Stimulated activated CD4-positive, alpha-beta T cell treated with anti-CD3 and anti-CD28 coated beads, Interleukin-12 subunit alpha, Interleukin-12 subunit beta, amount 100 ng/mL, for 24 hours (primary cell): ENCODE results near the gene PAK5.

ENCODE experiments used
- DNase-seq, 2 experiments: peaks; one replicate each; pipeline ENCODE4 v3.0.0-alpha.2; 2020; ENCODE audit warnings: low read depth in 2 of 2

PAK5 gene

DNA sequence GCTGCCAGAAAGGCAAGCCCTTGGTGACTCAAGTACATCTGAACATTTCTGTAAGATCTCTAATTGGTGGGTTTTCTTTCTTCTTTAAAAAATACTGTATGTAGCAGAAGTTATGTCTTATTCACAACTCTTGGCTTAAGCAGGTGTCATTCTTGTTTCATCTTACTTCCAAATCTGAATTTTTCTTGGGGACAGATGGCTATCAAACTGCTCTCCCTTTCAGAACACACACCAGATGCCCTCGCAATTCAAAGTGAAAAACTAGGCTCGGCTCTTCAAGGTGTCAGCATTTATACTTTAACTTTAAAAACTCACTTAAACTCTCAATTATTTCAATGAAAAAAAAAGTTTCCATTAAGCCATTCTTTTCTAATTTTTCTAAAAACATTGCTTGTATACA lies 49.7 kb downstream of the PAK5 start:
- no peak for DNase-seq

DNA sequence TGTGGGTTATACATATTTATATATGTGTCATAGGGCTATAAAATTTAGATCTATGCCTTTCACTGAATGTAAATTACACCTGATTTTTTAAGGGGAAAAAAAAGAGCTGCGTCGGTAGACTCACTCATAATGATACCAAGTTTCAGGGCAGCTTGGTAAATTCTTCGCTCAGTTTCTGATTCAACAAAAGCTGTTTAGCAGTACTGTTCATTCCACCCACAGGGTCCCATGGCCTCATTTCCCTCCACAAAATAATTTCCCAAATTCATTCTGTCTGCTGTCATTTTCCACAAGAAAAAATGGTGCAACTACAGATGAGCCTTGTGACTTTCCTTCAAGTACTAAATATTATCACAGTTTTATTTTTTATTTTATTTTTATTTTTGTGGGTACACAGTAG lies 63.7 kb downstream of the PAK5 start:
- DNase-seq: no peak

DNA sequence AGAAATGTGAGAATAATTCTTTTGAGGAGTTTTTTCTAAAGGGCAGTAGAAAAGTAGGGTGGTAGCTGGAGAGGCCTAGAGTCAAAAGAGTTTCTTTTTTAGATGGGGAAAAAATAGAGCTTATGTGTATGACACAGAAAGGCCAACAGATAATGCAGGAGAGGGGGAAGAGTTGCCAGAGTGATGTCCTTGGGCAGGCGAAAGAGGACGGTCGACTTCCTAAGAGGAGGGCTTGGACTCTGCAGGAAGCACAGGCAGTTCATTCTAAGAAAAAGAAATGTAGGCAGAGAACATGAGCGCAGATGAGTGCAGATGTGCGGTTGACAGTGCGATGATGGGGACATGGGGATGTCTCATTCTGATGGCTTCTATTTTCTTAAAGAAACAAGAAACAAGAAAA lies 68.9 kb downstream of the PAK5 start:
- no peak for DNase-seq

DNA sequence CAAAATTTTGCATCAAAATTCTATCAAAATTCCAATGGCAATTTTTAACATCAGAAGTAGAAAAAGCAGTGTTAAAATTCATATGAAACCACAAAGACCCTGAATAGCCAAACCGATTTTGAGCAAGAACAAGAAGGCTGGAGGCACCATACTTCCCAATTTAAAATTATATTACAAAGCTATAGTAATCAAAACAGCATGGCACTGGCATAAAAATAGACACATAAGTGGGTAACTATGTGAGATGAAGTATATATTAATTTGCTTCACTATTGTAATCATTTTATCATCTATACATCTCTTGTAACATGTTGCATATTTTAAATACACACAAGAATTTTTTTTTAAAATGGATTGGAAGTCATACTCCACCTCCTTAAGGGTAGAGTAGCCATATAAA lies 77.4 kb downstream of the PAK5 start:
- DNase-seq: no peak

- DNase-seq: no peak
Observed at GRCh38 chr20:9759392-9759791, 79.5 kb downstream of the PAK5 start.

DNA sequence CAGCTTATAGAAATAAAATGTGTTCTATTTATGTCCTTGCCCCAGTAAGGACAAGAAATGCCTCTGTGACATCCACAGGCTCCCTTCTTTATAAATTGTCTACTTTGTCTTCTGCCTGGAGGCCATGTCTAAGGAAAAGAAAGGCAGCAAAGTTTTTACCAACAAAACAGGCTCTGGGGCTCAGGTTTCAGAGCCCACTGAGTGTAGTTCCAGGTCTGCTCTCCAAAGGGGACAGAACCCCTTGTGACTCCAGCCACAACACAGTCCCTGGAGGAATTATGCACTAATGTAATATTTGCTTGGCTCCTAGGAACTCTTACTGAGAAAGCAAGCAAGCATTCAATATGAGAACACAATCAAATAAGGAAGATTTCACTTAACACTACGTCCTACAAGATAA lies 80.1 kb downstream of the PAK5 start:
- DNase-seq: no peak

DNA sequence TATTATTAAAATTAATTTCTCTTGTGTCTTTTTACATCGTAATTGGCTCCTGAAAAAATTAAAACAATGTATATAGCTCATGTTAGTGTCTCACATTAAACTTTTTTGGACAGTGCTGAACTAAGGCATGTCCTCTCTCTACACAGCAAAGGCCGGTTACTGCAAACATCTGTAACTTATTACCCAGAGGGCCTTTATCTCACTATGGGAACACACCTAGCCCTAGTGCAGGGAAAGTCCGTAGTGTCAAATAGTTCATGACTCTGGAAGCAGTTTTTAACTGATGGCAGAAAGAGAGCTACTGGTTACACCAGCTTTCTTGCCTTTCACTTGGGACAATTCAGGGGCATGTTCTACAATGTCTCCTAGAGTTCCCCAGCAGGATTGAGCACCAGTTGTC lies 82.2 kb downstream of the PAK5 start:
- DNase-seq: no peak

GRCh38 chr20:9755301-9755700 lies 83.6 kb downstream of the PAK5 start:
- no peak for DNase-seq

DNA sequence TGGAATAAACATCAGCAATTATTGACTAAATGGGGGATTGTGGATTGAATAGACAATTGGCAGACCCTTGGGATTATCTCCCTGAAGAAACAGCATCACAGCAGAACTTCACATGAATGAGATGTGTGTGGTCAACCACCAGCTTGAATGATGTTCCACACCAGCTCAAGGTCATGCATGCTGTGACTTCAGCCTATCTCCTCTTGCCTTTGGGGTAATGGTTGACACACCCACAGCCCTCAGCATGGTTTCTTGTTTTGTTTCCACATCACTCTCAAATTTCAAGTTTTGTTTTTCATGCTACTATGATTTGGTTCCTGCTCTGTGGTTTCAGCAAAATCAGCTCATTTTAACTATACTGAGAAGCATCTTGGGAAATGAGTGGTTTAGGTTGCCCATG lies 94.3 kb downstream of the PAK5 start:
- no peak for DNase-seq

DNA sequence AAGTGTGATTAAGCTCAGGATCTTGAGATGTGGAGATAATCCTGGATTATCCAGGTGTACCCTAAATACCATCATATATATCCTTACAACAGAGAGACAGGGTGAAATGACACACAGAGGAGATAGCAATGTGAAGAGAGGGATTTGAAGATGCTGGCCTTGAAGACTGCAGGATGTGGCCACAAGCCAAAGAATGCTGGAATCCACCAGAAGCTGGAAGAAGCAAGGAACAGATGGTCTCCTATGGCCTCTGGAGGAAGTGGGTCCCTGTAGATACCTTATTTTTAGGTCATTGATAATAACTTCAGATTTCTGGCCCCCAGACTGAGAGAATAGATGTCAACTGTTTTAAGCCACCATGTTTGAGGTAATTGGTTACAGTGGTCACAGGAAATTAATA lies 95.0 kb downstream of the PAK5 start:
- DNase-seq: no peak

- no peak for DNase-seq
Observed at GRCh38 chr20:9742821-9743220, 96.1 kb downstream of the PAK5 start.

- no peak for DNase-seq
Observed at GRCh38 chr20:9741996-9742395, 96.9 kb downstream of the PAK5 start.

DNA sequence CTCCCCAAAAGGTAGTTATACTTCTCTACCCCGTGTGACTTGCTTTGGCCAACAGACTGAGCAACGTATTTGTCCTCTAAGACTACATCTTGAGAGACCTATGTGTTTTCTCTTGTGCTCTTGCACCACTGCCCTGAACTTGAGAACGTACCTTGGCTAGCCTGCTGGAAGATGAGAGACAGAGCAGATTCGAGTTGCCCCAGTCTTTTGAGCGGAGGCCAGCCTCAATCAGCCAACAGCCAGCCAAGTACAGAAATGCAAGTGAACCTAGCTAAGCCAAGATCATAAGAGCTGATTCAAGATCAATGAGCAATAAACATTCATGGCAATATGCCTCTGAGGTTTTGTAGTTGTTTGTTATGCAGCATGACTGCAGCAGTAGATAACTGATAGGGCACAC lies 98.4 kb downstream of the PAK5 start:
- DNase-seq: no peak

DNA sequence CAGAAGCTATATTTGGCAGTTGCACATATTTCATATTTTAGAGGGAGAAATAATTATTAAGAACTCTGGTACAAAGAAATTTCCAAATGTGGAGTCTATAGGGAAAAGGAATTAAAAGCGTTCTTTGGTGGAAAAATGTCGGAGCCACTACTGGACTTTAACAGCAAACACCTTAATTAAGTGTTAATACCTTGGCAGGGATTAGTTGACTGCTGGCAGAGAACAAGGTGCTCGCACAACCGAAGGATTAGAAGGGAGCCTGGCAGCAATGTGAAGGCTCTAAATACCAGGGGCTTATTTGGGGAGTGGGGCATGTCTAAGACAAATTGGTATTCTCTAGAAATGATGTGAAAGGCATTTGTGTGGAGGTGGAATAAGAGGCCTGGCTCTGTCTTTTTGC lies 98.9 kb downstream of the PAK5 start:
- DNase-seq: no peak

DNA sequence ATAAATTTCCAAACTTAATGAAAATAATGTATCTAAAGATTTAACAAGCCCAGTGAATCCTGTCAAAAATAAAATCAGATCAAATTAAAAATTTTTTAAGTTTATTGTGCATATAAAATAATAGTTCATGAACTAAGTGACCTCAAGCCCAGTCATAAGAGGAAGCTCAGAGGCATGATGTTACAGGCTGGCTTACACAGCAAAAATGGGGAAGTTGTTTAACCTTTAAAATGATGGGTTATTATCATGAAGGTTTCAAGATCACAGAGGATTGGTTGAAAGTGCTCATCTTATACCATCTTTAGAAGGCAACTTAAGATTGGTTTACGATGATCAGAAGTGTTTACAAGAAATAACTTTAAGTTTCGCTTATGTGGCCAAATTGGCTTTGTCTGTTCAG lies 102.5 kb downstream of the PAK5 start:
- no peak for DNase-seq

- no peak for DNase-seq
Observed at GRCh38 chr20:9723501-9724202, 115.2 kb downstream of the PAK5 start.

DNA sequence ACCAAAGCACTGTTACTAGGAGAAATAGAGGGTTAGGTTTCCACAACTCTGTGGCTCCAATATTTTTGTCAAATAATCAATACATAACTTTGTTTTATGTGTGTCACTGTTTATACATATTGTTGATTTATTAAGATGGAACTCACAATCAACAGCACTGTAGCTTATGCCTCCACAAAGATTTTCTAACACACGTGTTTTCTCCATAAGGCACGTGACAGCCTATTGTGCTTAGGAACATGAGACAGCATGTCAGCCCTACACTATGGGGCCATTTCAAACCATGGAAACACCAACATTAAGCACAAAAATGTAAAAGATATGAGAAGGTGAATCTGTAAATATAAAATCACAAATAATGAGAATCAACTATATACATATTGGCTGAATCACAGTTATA lies 127.0 kb downstream of the PAK5 start:
- DNase-seq: no peak

DNA sequence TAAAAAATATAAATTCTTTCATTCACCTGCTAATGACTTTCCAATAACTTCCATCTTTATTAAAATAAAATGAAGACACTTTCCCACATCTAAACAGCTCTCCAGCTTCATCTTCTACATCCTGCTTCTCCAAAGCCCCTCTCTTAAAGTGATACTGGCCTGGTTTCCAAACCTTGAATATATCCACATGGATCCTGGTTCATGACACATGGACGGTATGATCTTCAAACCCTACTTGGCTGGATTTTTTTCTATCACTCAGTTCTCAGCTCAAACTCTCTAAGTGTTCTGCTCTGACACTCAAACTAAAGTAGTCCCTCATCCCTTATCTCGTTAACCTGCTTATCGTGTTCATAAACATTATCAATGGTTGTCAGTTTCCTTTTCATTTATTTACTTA lies 128.2 kb downstream of the PAK5 start:
- DNase-seq: no peak

- DNase-seq: no peak
Observed at GRCh38 chr20:9705722-9706476, 133.0 kb downstream of the PAK5 start.

GRCh38 chr20:9699181-9699580 lies 139.7 kb downstream of the PAK5 start:
- DNase-seq: no peak

GRCh38 chr20:9689041-9689440 lies 149.8 kb downstream of the PAK5 start:
- DNase-seq: no peak

- DNase-seq: no peak
Observed at GRCh38 chr20:9686866-9687265, 152.0 kb downstream of the PAK5 start.

GRCh38 chr20:9686455-9686854 lies 152.4 kb downstream of the PAK5 start:
- DNase-seq: no peak

DNA sequence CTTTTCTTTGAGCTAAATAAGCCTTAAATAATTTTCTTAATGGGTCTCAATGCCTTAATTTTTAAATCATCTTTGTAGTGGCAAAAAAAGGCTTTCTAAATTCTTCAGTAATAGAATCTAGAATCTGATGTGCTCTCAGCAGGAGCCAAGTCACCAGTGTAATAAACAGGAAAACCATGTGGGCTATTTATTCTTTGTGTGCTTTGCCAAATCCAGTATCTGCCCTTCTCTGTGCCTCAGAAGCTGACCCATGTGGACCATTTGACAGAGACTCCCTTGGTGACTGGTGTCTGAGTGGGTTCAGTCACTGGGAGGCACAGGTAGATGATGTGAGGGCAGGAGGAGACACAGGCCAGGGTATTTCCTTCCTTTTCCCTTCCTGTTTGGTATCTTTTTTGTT lies 152.9 kb downstream of the PAK5 start:
- no peak for DNase-seq
